G401 (cell line): Measurements from ENCODE around the gene MAP7D1. TPM values are rescaled to one million over a fixed set of nuclear protein-coding genes. Genes with fewer than 3 reads are reported as not detected.
"Not testable (repeated sequence)": the region's sequence is repeated elsewhere in the genome, so short reads cannot be mapped to it uniquely, and the experiment has no call there.

ENCODE experiments used
- DNase-seq: peaks from one replicate; pipeline ENCODE4 v3.0.0-alpha.2; 2015; ENCODE audit warnings: low spot score
- in situ Hi-C: cut with HindIII; loops from 2 replicates; pipeline ENCODE4 v1.10.0; 2016; ENCODE audit warnings: low sequenced_read_pairs, mixed read lengths
- total RNA-seq: library from RNA; depleted of rRNA; stranded (reverse); fragments of >200 nt; shearing (Covaris generic); gene quantifications from 2 replicates; pipeline ENCODE4 v1.2.3, GENCODE V29; 2014

The MAP7D1 gene
- total RNA-seq, 1 experiment from 2014 or later, result 117 TPM

GRCh38 chr1:36149973-36150295 lies 6.0 kb upstream of the MAP7D1 start:
- DNase-seq, result no peak
- in situ Hi-C loops, result no loop called here

GRCh38 chr1:36150296-36151133 lies 5.4 kb upstream of the MAP7D1 start:
- peak; percentile 97 for DNase-seq
- in situ Hi-C loops, result no loop called here

- in situ Hi-C loops, result no loop called here
Observed at GRCh38 chr1:36151134-36151844, 4.7 kb upstream of the MAP7D1 start.

GRCh38 chr1:36151845-36152203 lies 4.1 kb upstream of the MAP7D1 start:
- no peak for DNase-seq
- in situ Hi-C loops, result no loop called here

More at GRCh38 chr1:36151134-36151844, 4.7 kb upstream of the MAP7D1 start:
- DNase-seq, result no peak

GRCh38 chr1:36153476-36153875 lies 2.5 kb upstream of the MAP7D1 start:
- in situ Hi-C loops, result no loop called here
- no peak for DNase-seq

- in situ Hi-C loops, result no loop called here
- no peak for DNase-seq
Observed at GRCh38 chr1:36154335-36154734, 1.6 kb upstream of the MAP7D1 start.

GRCh38 chr1:36154765-36155407 lies 1.1 kb upstream of the MAP7D1 start:
- in situ Hi-C loops, result no loop called here

GRCh38 chr1:36156329-36157114 lies 562 bp downstream of the MAP7D1 start:
- peak; percentile 52 for DNase-seq
- in situ Hi-C loops, result no loop called here

More at GRCh38 chr1:36154765-36155407, 1.1 kb upstream of the MAP7D1 start:
- peak; percentile 45 for DNase-seq

- in situ Hi-C loops, result no loop called here
- DNase-seq, result peak; percentile 36
Observed at GRCh38 chr1:36157115-36157903, 1.3 kb downstream of the MAP7D1 start.

- in situ Hi-C loops, result no loop called here
- no peak for DNase-seq
Observed at GRCh38 chr1:36157973-36158826, 2.2 kb downstream of the MAP7D1 start.

GRCh38 chr1:36158827-36159252 lies 2.9 kb downstream of the MAP7D1 start:
- in situ Hi-C loops, DNase-seq: not testable (repeated sequence)

GRCh38 chr1:36159614-36160387 lies 3.8 kb downstream of the MAP7D1 start:
- no peak for DNase-seq
- in situ Hi-C loops, result loop anchor here (10.0 kb wide), 1 partner anchor 75 kb away; no protein-coding TSS in a partner anchor

GRCh38 chr1:36160388-36160948 lies 4.5 kb downstream of the MAP7D1 start:
- in situ Hi-C loops, result loop anchor here (10.0 kb wide), 1 partner anchor 74 kb away; no protein-coding TSS in a partner anchor

GRCh38 chr1:36160949-36161485 lies 5.1 kb downstream of the MAP7D1 start:
- DNase-seq, result peak; percentile 42
- in situ Hi-C loops, result loop anchor here (10.0 kb wide), 1 partner anchor 74 kb away; no protein-coding TSS in a partner anchor

More at GRCh38 chr1:36160388-36160948, 4.5 kb downstream of the MAP7D1 start:
- DNase-seq, result no peak

GRCh38 chr1:36161641-36162531 lies 5.9 kb downstream of the MAP7D1 start:
- peak; percentile 35 for DNase-seq
- in situ Hi-C loops, result loop anchor here (10.0 kb wide), 1 partner anchor 73 kb away; no protein-coding TSS in a partner anchor
